SK-N-DZ (cell line): ENCODE measurements around the gene SV2A. TPM values are rescaled to one million over a fixed set of nuclear protein-coding genes. Genes with fewer than 3 reads are reported as not detected.
A peak's percentile ranks its signal among the peaks of the same experiment; 100 is the strongest.
"Not testable (repeated sequence)": the region's sequence is repeated elsewhere in the genome, so short reads cannot be mapped to it uniquely, and the experiment has no call there.

Source experiments
- DNase-seq: peaks from one replicate; pipeline ENCODE4 v3.0.0-alpha.2; 2015; ENCODE audit warnings: low spot score
- polyA plus RNA-seq, 2 experiments: library from polyadenylated mRNA; depleted of rRNA; stranded (reverse); fragments of >200 nt; gene quantifications; 2 replicates each; pipeline ENCODE4 v1.2.3, GENCODE V29; 2014

The SV2A gene, protein sequence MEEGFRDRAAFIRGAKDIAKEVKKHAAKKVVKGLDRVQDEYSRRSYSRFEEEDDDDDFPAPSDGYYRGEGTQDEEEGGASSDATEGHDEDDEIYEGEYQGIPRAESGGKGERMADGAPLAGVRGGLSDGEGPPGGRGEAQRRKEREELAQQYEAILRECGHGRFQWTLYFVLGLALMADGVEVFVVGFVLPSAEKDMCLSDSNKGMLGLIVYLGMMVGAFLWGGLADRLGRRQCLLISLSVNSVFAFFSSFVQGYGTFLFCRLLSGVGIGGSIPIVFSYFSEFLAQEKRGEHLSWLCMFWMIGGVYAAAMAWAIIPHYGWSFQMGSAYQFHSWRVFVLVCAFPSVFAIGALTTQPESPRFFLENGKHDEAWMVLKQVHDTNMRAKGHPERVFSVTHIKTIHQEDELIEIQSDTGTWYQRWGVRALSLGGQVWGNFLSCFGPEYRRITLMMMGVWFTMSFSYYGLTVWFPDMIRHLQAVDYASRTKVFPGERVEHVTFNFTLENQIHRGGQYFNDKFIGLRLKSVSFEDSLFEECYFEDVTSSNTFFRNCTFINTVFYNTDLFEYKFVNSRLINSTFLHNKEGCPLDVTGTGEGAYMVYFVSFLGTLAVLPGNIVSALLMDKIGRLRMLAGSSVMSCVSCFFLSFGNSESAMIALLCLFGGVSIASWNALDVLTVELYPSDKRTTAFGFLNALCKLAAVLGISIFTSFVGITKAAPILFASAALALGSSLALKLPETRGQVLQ
- polyA plus RNA-seq (2014; cell fraction: cytosol; rRNA removed): 22.6 and 27.0 TPM in 2 replicates
- polyA plus RNA-seq (2014; cell fraction: nucleus; rRNA removed): 20.1 and 27.6 TPM in 2 replicates

- peak; percentile 75 for DNase-seq
Observed at GRCh38 chr1:149917571-149918144, at the start of gene SV2A. TSS of gene SV2A (minus strand) at chr1:149917844. CDS start at chr1:149913840, 4,004 bp downstream.

DNA sequence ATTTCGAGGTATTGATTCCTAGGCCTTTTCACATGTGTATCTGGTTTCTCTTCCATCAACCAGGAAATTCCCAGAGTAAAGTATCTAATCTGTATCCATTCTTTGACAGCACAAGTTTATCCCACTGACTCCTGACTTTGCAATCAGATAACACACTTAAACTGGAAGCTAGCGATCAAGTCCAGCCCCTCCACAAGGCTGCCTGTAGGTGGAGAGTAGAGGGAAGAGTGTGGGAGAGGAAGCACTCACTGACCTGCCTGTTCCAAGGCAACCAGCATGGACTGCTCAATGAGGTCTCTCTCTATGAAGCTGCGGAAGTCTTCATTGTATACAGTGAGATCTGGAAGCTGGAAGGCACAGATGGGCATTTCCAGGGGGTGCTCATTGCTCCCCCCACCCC is 49.4 kb upstream of the SV2A start:
- DNase-seq: no peak

DNA sequence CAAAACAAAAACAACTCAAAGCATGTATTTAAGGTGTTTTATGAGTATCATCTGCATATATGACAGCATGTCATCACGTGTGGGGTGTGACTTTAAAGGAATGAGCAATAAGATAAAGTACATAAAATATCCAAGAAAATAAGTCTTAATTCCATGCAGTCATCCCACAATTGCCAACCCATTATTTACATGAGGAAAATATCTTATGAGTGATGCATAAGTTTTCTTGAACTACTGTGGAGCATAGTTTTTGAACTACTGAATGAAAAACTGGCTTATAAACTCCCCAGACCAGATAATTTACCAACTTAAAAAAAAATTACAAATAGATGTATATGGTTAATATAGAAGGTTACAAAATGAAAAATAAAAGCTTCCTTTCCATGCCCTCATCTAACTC is 48.8 kb upstream of the SV2A start:
- DNase-seq: no peak

DNA sequence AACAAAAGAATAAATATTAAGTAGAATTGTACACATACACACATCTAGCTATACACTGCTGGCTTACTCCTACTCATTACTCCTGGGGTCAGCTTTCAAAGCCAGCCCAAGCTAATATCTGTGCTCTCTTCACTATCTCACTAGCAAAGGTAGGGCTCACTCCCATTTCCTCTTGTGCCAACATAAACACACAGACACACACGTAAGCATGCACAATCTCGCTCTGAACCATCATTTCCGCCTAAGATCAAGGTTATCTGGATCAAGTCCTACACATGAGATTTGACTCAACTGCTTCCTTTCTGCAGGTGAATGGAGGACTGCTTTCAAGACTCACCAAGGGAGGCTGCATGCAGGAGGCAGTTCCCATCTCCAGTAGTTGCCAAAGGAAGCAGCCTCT is 47.8 kb upstream of the SV2A start:
- no peak for DNase-seq

GRCh38 chr1:149963358-149963757 is 45.7 kb upstream of the SV2A start:
- DNase-seq: no peak

DNA sequence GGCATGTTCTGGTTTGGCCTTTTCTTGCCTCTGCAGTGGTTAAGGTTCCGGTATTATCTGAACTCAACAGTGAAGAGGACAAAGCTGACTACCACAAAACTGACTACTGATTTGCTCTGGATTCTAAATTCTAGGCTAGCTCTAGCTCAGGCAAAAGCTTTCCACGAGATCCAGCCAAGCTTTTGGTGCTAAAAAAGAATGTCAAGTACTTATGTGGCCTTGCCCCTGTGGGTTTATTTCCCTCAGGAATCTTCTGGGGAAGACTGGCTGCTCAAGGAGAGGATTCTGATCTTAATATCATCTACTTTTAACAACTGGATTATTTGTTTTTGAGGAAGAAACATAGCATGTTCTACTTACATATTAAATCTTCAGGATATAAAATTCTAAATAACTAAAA is 45.1 kb upstream of the SV2A start:
- DNase-seq: no peak

GRCh38 chr1:149962039-149962647 is 44.5 kb upstream of the SV2A start:
- peak; percentile 70 for DNase-seq

GRCh38 chr1:149957548-149957947 is 39.9 kb upstream of the SV2A start:
- DNase-seq: not testable (repeated sequence)

GRCh38 chr1:149949911-149950310 is 32.3 kb upstream of the SV2A start:
- DNase-seq: no peak

DNA sequence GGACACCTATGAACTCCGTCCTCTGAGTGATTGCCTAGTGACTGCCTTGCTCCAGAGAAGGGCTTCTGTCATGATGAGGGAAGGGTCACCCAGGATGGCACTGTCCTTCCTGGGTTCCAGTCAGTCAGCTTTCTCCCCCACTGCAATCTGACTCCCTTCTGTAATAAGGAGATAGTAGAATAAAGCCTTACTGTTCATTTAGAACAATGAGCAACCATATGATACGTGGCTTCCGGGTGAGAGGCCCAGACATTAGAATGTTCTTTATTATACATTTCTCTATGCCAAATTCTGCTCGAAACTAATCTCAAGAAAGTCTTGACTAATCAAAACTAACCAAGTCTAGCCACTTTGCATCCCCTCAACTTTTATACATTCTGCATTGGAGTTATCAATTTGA is 27.6 kb upstream of the SV2A start:
- DNase-seq: no peak

DNA sequence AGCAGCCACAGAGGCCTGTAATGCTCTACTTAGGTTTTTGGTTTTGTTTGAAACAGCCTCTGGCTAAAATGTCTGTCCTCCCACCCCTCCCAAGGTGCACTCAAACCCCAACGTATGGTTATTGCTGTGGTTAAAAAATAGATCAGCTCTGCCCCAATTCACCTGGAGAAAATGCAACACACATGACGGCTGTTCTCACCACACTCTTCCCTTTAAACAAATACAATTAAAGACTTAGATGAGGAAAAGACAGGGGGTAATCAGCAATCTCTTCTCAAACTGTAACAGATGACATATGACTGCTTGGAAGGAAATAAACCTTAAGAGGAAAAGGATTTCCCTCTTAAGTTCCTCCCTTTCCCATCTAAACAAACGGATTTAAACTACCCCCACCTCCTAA is 25.2 kb upstream of the SV2A start:
- no peak for DNase-seq

DNA sequence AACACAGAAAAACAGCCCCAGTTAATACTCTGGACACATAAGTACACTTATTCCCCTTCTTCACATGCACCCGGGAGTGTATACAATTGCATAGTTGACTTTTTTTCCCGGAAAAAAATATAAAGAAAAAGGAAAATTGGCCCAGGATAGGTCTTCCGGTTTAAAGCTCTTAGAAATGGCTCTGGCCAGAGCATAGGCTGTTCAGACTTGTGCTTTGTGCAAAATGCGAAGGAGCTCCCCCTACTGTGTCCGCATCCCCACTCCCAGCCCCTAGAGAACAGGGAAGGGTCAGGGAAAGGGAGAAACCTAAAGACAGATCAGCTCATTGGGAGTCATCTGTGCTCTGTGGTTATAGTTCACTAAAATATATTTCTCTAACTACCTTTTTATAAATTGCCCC is 24.6 kb upstream of the SV2A start:
- peak; percentile 44 for DNase-seq

DNA sequence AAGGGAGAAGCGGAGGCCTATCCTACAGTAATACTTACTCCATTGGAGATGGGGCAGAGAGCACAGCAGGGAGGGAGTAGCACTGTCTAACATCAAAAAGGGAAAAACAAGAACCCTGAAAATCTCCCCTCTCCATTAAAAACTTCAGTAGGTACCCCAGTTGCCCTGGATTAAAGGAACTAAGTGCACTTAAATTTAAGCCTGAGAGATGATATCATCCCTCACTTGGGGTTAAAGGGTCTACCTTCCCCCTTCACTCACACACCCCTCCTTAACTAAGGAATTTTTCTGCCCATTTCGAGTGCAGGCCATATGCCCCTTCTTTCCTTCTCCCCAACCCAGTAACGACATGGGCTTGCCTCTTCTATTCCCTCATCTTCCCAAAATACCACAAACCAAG is 22.8 kb upstream of the SV2A start:
- no peak for DNase-seq

GRCh38 chr1:149938668-149939003 is 21.0 kb upstream of the SV2A start:
- DNase-seq: not testable (repeated sequence)

GRCh38 chr1:149937759-149938158 is 20.1 kb upstream of the SV2A start:
- no peak for DNase-seq

DNA sequence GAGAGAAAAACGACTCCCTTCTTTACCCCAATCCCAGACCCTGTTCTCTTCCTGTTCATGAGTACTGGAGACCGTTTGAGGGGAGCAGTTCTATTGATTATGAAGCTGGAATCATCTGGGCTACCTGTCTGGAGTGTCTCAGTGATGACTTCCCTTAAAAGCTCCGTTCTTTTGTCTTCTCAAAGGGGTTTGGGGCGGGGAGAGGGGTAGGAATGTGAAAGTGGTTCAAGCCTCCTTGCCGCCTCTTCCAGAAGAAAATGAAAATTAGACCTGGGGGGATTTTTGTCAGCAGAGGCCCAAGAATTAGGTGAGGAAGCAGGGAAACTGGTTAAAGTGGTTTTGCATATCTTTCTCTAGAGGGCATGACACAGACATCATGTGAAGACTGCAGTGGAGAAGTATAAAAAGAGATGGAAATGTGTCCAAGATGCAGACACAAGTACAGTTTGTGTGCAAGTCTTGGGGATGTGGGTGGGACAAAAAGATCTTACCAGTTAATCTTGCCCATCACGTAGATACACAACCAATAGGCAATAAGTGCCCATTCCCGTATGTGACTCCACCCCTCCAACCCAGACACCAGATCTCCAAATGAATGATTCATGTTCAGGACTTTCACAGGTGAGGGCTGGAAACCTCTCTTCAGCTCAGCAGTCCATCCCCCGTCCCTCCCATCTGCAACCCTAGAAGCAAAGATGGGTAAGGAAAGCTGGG is 19.5 kb upstream of the SV2A start:
- peak; percentile 44 for DNase-seq

DNA sequence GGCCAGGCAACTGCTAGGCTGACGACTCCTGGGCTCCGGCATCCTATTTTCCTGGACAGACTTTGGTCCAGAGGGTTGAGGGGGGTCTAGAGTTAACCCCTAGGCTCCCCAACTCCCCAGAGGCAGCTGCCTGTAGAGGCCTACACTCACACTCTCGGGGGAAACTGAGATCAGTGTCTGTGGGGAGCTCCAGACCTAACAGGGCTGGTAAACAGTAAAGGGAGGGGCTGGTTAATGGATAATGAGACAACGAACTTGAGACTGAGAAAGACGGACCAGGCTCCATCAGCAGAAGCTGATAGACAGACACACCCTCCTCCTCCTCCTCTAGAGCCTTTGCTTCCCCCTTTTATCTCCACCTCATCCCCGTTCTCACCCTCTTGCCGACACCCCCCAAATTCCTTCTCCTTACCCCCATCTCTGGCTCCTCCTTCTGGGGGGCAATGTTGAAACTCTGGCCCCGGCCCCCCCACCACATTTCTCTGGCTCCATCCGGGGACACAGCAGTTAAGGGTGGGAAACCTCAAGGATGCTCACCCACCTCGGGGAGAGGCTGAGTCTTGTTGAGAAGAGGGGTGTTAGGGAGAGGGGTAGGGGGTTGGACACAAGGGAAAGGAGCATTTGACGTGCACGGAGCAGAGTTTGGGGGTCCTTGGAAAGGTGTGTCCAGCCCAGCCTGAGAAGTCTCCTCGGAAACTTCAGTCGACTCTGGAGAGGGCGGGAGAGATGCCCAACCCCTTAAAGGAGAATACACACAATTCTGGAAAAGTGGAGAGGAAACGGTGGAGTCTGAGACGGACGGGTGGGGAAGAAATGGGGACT is 18.7 kb upstream of the SV2A start, which contains the start of gene MTMR11:
MTMR11 (minus strand) TSS at position 710 of the 822 bp plus-strand sequence; CDS start at position 478, 232 bp downstream.
- peak; percentile 45 for DNase-seq

GRCh38 chr1:149934356-149934755 is 16.7 kb upstream of the SV2A start:
- no peak for DNase-seq

DNA sequence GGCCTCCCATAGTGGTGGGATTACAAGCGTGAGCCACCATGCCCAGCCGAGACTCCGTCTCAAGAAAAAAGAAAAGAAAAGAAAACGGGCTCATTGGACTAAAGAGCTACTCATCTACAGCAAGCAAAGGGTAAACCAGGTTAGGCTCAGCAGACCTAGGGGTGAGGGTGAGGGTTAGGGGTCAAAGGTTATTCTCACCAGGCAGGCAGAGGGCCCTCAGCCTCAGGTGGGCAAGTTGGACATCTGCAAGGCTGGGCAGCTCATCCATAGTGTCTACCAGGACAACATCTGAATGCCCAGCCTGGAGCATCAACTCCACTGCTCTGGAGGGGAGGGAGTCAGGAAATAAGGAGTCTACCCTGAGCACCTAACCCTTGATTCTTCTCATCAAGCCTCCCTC is 15.6 kb upstream of the SV2A start:
- no peak for DNase-seq

DNA sequence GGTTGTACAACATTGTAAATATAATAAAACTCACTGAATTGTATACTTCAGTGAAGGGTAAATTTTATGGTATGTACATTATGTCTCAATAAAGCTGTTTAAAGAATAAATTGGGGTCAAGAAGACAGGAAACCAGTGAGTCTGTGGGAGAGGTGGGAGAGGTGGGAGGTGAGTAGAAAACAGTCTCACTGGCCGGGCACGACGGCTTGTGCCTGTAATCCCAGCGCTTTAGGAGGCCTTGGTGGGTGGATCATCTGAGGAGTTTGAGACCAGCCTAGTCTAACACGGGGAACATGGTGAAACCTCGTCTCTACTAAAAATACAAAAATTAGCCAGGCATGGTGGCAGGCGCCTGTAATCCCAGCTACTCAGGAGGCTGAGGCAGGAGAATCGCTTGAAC is 14.8 kb upstream of the SV2A start:
- no peak for DNase-seq
